PC-9 (cell line): Measurements from ENCODE around the gene TNFRSF1A.

Experiments used
- CTCF ChIP-seq: fragments of 200-600 bp; sonication (generic); conservative IDR thresholded peaks from 2 replicates; pipeline ENCODE4 v1.6.1; 2017; ENCODE audit warnings: mixed run types, antibody characterized with exemption, mild to moderate bottlenecking, moderate library complexity
- EZH2 ChIP-seq: fragments of 200-600 bp; sonication (generic); IDR thresholded peaks from 2 replicates; pipeline ENCODE4 v1.8.0; 2017; ENCODE audit warnings: antibody characterized with exemption, low read depth

GRCh38 chr12:6319446-6319845 is 22.4 kb downstream of the TNFRSF1A start:
- TF ChIP-seq CTCF, result no peak
- no peak for TF ChIP-seq EZH2
